GM18873 (cell line): ENCODE data around the gene SYT11.
"Not testable (repeated sequence)": the region's sequence is repeated elsewhere in the genome, so short reads cannot be mapped to it uniquely, and the experiment has no call there.

ENCODE experiments used
- ATAC-seq: cut with Tn5 transposase; IDR thresholded peaks from one replicate; pipeline ENCODE4 v1.9.1; 2021; ENCODE audit warnings: mild to moderate bottlenecking, moderate library complexity, moderate number of reproducible peaks; ENCODE audit not compliant: unreplicated experiment, low FRiP score

The SYT11 gene

DNA sequence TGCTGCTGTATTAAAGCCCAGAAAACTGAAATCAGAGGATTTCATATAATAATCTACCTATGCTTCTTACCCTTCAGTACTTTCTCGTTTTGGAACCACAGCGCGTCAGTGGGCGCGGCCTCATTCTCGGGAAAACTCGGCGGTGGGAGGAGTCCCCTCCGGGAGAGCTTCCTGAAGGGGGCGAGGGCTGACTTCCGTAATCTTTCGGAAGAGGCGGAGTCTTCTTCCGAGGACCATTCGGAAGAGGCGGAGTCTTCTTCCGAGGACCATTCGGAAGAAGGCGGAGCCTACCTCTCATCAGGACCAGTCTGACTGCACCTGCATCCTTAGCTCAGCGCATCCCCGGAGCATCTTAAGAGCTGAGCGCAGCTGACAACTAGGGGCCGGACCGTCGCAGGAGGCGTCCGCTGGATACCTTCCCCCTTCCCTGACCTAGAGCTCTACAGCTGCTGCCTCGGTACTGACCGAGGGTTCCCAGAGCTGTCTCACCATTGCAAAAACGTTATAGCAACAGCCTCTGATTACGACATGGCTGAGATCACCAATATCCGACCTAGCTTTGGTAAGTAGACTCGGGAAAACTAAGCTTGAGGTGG, at the start of gene SYT11:
Gene SYT11, plus strand, starts transcription at position 334 of the 596 bp plus-strand sequence. Its CDS starts 195 bp downstream, at position 529.
- peak; percentile 51 for ATAC-seq

- ATAC-seq = no peak
Observed at GRCh38 chr1:155812878-155813277, 46.5 kb upstream of the SYT11 start.

DNA sequence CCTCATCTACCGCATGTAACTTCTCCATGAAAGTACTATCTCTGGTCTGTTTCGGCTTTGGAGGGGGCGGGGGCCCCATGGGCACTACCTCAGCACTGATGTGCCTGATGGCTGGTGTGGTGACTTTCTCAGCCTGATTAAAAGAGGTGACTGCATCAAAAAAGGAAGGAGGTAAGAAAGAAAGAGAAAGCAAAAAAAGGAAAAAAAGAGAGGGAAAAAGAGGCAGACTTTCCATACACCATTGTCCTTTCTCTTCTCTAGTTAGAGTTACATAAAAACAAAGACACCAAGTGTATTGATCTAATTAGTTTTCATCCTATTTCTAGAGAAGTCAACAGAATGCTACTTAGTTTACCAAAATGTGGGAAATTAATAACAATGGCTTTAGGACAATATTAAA, 45.7 kb upstream of the SYT11 start:
- ATAC-seq = no peak

DNA sequence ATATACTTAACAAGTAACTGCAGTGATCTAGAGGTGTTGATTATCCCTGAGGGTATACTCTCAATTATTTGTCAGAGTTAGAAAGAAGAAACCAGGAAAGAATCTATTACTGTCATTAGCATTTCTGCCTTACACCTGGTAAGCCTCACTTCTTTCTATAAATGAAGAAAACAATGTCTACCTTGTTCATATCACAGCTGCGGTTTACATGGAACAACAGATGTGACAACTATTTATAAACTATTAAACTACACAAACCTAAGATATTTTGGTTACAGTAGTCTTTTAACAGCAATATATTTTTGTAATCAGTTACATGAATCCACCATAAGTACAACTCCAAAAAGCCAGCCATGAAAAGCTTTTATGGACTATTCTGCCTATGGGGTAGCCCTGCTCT, 43.0 kb upstream of the SYT11 start:
- no peak for ATAC-seq

DNA sequence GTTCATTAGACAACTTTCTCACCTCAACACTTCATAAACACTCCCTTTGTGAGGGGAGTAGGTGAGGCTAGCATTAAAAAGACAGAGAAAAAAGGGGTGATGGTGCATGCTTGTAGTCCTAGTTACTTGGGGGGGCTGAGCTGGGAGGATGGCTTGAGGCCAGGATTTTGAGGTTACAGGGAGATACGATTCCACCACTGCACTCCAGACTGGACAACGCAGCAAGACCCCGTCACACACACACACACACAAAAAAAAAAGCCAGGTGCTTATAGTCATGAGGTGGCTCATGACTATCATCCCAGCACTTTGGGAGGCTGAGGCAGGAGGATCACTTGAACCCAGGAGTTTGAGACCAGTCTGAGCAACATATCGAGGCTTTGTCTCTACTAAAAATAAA, 31.9 kb upstream of the SYT11 start:
- ATAC-seq = no peak

DNA sequence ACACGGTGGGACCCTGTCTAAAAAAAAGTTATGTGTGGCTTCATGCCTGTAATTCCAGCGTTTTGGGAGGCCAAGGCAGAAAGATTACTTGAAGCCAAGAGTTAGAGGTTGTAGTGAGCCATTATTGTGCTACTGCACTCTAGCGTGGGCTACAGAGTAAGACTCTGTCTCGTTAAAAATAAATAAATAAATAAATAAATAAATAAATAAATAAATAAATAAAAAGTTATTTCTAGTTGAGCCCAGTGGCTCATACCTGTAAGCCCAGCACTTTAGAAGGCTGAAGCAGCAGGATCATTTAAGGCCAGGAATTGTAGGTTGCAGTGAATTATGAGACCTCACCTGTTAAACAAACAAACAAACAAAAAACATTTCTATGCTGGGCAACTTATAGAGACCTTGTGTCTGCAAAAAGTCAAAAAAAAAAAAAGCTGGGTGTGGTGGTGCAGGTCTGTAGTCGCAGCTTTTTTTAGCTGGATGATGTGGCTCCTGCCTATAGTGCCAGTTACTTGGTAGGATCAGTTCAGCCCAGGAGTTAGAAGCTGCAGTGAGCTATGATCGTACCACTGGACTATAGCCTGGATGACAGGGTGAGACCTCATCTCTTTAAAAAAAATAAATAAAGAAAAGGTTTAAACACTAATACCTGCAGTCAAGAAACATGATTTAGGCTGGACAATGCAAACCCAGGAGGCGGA, 27.9 kb upstream of the SYT11 start:
- ATAC-seq = no peak

- ATAC-seq = no peak
Observed at GRCh38 chr1:155833665-155834295, 25.6 kb upstream of the SYT11 start.

- no peak for ATAC-seq
Observed at GRCh38 chr1:155834296-155834926, 25.0 kb upstream of the SYT11 start.

DNA sequence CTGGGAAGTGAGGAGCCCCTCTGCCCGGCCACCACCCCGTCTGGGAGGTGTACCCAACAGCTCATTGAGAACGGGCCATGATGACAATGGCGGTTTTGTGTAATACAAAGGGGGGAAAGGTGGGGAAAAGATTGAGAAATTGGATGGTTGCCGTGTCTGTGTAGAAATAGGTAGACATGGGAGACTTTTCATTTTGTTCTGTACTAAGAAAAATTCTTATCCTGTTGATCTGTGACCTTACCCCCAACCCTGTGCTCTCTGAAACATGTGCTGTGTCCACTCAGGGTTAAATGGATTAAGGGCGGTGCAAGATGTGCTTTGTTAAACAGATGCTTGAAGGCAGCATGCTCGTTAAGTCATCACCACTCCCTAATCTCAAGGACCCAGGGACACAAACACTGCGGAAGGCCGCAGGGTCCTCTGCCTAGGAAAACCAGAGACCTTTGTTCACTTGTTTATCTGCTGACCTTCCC, 24.4 kb upstream of the SYT11 start:
- ATAC-seq = not testable (repeated sequence)

GRCh38 chr1:155835548-155835947, 23.8 kb upstream of the SYT11 start:
- ATAC-seq = no peak

GRCh38 chr1:155840386-155840785, 19.0 kb upstream of the SYT11 start:
- ATAC-seq = no peak

GRCh38 chr1:155844860-155845421, 14.4 kb upstream of the SYT11 start:
- no peak for ATAC-seq

DNA sequence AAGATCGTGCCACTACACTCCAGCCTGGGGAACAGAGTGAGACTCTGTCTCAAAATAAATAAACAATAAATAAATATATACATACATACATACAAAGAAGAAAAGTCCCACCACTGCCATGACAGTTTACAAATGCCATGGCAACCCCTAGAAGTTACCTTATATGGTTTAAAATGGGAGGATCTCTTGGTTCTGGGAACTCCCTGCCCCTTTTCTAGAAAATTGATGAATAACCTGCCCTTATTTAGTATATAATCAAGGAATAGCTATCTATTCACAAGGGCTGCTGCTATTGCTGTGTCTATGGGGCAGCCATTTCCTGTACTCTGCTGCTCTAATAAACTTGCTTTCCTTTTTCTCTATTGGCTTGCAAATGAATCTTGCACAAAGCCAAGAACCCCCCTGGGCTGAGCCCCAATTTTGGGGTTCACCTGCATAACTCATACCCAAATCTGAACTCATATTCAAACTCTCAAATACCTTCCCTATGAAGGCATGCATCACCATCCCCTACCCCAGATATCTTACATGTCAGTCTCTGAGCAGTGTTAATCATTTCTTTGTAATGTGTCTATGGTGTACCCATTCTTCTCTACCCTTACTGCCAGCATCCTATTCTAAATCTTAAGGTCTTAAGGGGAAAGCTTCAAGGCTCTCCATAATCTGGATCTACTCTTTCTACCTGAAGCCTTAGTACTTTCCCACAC, 11.4 kb upstream of the SYT11 start:
- no peak for ATAC-seq

DNA sequence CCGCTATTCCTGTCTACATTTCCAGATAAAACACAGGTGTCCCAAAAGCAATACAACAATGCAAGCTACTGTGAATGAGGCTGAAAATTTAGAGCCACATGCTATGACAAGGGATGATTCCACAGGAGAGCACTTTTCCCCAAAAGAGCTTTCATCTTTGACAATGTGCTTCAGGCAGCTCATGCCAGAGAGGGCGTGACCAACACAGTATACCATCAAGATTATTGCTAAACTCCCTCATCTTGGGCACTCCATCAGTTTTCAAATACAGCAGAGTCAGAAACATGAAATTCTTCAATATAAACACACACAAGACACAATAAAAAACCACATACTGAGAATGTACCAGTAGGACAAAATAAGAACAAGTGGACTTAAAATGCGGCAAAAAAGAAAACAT, 9.0 kb upstream of the SYT11 start:
- no peak for ATAC-seq

DNA sequence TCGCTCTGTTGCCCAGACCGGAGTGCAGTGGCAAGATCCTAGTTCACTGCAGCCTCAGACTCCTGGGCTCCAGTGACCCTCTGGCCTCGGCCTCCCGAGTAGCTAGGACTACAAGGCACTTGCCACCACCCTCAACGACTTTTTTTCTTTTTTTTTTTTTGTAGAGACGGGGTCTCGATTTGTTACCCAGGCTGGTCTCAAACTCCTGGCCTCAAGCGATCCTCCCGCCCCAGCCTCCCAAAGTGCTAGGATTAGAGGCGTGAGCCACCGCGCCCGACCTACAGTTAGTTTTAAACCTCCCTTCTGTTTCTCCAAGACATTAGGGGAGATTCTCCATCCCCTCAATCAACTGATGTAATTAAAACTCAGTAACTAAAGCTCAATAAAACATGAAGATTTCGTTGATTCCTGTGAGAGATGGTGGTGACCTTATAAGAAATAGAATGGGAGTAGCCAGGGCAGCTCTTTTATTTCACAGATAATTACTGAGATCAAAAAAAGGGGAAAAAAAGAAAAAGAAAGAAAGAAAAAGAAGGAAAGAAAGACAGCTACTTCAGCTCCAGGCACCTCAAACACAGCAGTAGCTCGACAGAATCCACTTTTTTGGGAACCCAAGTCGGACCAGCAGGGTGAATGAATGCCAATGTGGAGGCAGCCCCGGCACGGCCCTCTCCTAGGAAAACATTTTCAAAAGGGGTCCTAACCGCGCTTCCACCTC, 3.0 kb upstream of the SYT11 start:
- ATAC-seq = no peak

- ATAC-seq = peak; percentile 43
Observed at GRCh38 chr1:155856975-155857930, 2.1 kb upstream of the SYT11 start, which contains the start of gene GON4L. GON4L (minus strand) TSS chr1:155857214; CDS start chr1:155853780, 3,434 bp downstream.

DNA sequence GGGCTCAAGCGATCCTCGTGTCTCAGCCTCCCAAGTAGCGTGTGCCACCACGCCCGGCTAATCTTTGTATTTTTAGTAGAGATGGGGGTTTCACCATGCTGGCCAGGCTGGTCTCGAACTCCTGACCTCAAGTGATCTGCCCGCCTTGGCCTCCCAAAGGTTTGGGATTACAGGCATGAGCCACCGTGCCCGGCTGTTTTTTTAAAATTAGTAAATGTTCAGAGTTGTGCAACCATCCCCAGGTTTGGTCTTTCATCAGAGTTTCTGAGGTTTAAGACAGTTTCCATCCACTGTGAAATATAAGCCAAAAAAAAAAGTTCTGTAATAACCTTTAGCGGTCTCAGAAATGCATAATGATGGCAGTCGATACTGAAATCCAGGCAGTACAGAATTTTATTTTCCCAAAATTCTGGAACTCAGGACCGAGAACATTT, 550 bp upstream of the SYT11 start:
- ATAC-seq = no peak
